ENCODE data around the gene EBF4. TPM values are rescaled to one million over a fixed set of nuclear protein-coding genes. Genes with fewer than 3 reads are reported as not detected.

EBF4 gene
- total RNA-seq, 1 experiment from 2014 or later = 2.7 TPM

DNA sequence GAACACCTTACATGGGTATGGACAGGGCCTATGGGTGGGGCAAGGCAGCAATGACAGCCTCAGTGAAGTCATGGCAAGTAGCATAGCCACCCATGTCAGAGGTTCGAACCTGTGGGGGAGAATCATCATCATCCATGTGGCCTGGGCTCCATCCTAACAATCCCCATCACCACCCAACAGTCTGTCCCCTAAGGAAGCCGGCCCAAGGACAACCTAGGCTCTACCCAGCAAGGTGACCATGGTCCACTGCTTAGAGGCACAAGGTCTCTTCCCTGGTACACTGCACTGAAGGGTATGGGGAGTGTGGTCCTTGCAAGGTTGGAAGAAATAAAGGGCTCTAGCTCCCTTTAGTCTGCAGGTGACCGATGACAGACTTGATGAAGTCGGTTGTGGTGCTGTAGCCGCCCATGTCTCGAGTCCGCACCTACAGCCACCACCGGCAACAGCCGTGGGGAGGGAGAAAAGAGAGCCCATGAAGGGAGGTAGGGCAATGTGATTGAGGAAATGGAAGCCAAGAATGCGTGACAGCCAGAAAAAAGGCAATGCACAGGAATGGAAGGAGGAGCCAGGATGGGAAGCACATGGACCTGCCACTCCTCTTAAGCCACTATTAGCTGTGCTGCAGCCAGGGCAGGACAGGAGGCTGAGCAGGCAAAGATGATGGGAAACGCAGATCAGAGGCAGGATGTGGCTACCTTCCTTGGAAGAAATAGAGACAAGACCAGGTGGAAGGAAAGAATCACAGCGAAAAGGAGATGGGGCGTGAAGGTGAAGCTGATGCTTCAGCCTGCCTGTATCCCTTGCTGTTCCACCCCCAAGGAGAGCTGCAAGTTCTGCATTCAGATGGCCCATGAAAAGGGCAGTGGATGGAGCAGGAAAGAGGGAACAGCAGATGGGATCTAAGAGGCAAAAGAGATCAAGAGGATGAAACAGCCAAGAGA, 33.9 kb upstream of the EBF4 start (continued):
- TF ChIP-seq, protein P1, sequence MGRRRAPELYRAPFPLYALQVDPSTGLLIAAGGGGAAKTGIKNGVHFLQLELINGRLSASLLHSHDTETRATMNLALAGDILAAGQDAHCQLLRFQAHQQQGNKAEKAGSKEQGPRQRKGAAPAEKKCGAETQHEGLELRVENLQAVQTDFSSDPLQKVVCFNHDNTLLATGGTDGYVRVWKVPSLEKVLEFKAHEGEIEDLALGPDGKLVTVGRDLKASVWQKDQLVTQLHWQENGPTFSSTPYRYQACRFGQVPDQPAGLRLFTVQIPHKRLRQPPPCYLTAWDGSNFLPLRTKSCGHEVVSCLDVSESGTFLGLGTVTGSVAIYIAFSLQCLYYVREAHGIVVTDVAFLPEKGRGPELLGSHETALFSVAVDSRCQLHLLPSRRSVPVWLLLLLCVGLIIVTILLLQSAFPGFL (CRISPR knock-in tag; IDR thresholded peaks at IDR 0.05; ENCODE audit: borderline replicate concordance) = no peak
- TF ChIP-seq, protein P2, sequence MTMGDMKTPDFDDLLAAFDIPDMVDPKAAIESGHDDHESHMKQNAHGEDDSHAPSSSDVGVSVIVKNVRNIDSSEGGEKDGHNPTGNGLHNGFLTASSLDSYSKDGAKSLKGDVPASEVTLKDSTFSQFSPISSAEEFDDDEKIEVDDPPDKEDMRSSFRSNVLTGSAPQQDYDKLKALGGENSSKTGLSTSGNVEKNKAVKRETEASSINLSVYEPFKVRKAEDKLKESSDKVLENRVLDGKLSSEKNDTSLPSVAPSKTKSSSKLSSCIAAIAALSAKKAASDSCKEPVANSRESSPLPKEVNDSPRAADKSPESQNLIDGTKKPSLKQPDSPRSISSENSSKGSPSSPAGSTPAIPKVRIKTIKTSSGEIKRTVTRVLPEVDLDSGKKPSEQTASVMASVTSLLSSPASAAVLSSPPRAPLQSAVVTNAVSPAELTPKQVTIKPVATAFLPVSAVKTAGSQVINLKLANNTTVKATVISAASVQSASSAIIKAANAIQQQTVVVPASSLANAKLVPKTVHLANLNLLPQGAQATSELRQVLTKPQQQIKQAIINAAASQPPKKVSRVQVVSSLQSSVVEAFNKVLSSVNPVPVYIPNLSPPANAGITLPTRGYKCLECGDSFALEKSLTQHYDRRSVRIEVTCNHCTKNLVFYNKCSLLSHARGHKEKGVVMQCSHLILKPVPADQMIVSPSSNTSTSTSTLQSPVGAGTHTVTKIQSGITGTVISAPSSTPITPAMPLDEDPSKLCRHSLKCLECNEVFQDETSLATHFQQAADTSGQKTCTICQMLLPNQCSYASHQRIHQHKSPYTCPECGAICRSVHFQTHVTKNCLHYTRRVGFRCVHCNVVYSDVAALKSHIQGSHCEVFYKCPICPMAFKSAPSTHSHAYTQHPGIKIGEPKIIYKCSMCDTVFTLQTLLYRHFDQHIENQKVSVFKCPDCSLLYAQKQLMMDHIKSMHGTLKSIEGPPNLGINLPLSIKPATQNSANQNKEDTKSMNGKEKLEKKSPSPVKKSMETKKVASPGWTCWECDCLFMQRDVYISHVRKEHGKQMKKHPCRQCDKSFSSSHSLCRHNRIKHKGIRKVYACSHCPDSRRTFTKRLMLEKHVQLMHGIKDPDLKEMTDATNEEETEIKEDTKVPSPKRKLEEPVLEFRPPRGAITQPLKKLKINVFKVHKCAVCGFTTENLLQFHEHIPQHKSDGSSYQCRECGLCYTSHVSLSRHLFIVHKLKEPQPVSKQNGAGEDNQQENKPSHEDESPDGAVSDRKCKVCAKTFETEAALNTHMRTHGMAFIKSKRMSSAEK (CRISPR knock-in tag; IDR thresholded peaks at IDR 0.05; ENCODE audit: borderline replicate concordance) = peak; percentile 91
- TF ChIP-seq NR1H2 (CRISPR knock-in tag; IDR thresholded peaks at IDR 0.05) (no peak), MXD4 (CRISPR knock-in tag; IDR thresholded peaks at IDR 0.05; ENCODE audit: borderline replicate concordance) (no peak), ZNF416 (CRISPR knock-in tag; IDR thresholded peaks at IDR 0.05) (peak; percentile 64), ELF4 (CRISPR knock-in tag; IDR thresholded peaks at IDR 0.05; ENCODE audit: low read depth) (no peak), TCF7 (CRISPR knock-in tag; IDR thresholded peaks at IDR 0.05; ENCODE audit: low read depth) (no peak), ZNF423 (CRISPR knock-in tag; IDR thresholded peaks at IDR 0.05) (no peak), ZNF232 (CRISPR knock-in tag; IDR thresholded peaks at IDR 0.05) (0 out of 2 replicates have a peak, but pooled peaks have one; percentile 29), NFYB (CRISPR knock-in tag; conservative IDR thresholded peaks at IDR 0.05; ENCODE audit: low read depth) (no peak)
- TF ChIP-seq, protein P3, sequence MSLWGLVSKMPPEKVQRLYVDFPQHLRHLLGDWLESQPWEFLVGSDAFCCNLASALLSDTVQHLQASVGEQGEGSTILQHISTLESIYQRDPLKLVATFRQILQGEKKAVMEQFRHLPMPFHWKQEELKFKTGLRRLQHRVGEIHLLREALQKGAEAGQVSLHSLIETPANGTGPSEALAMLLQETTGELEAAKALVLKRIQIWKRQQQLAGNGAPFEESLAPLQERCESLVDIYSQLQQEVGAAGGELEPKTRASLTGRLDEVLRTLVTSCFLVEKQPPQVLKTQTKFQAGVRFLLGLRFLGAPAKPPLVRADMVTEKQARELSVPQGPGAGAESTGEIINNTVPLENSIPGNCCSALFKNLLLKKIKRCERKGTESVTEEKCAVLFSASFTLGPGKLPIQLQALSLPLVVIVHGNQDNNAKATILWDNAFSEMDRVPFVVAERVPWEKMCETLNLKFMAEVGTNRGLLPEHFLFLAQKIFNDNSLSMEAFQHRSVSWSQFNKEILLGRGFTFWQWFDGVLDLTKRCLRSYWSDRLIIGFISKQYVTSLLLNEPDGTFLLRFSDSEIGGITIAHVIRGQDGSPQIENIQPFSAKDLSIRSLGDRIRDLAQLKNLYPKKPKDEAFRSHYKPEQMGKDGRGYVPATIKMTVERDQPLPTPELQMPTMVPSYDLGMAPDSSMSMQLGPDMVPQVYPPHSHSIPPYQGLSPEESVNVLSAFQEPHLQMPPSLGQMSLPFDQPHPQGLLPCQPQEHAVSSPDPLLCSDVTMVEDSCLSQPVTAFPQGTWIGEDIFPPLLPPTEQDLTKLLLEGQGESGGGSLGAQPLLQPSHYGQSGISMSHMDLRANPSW (CRISPR knock-in tag; conservative IDR thresholded peaks at IDR 0.05; ENCODE audit: low read depth) = no peak
- TF ChIP-seq, protein P4, sequence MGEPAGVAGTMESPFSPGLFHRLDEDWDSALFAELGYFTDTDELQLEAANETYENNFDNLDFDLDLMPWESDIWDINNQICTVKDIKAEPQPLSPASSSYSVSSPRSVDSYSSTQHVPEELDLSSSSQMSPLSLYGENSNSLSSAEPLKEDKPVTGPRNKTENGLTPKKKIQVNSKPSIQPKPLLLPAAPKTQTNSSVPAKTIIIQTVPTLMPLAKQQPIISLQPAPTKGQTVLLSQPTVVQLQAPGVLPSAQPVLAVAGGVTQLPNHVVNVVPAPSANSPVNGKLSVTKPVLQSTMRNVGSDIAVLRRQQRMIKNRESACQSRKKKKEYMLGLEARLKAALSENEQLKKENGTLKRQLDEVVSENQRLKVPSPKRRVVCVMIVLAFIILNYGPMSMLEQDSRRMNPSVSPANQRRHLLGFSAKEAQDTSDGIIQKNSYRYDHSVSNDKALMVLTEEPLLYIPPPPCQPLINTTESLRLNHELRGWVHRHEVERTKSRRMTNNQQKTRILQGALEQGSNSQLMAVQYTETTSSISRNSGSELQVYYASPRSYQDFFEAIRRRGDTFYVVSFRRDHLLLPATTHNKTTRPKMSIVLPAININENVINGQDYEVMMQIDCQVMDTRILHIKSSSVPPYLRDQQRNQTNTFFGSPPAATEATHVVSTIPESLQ (CRISPR knock-in tag; IDR thresholded peaks at IDR 0.05) = no peak
- TF ChIP-seq, protein P5, sequence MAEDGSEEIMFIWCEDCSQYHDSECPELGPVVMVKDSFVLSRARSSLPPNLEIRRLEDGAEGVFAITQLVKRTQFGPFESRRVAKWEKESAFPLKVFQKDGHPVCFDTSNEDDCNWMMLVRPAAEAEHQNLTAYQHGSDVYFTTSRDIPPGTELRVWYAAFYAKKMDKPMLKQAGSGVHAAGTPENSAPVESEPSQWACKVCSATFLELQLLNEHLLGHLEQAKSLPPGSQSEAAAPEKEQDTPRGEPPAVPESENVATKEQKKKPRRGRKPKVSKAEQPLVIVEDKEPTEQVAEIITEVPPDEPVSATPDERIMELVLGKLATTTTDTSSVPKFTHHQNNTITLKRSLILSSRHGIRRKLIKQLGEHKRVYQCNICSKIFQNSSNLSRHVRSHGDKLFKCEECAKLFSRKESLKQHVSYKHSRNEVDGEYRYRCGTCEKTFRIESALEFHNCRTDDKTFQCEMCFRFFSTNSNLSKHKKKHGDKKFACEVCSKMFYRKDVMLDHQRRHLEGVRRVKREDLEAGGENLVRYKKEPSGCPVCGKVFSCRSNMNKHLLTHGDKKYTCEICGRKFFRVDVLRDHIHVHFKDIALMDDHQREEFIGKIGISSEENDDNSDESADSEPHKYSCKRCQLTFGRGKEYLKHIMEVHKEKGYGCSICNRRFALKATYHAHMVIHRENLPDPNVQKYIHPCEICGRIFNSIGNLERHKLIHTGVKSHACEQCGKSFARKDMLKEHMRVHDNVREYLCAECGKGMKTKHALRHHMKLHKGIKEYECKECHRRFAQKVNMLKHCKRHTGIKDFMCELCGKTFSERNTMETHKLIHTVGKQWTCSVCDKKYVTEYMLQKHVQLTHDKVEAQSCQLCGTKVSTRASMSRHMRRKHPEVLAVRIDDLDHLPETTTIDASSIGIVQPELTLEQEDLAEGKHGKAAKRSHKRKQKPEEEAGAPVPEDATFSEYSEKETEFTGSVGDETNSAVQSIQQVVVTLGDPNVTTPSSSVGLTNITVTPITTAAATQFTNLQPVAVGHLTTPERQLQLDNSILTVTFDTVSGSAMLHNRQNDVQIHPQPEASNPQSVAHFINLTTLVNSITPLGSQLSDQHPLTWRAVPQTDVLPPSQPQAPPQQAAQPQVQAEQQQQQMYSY (CRISPR knock-in tag; IDR thresholded peaks at IDR 0.05) = no peak
- TF ChIP-seq, protein P6, sequence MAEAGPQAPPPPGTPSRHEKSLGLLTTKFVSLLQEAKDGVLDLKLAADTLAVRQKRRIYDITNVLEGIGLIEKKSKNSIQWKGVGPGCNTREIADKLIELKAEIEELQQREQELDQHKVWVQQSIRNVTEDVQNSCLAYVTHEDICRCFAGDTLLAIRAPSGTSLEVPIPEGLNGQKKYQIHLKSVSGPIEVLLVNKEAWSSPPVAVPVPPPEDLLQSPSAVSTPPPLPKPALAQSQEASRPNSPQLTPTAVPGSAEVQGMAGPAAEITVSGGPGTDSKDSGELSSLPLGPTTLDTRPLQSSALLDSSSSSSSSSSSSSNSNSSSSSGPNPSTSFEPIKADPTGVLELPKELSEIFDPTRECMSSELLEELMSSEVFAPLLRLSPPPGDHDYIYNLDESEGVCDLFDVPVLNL (CRISPR knock-in tag; IDR thresholded peaks at IDR 0.05; ENCODE audit: borderline replicate concordance, low read depth) = no peak
- TF ChIP-seq, protein P7, sequence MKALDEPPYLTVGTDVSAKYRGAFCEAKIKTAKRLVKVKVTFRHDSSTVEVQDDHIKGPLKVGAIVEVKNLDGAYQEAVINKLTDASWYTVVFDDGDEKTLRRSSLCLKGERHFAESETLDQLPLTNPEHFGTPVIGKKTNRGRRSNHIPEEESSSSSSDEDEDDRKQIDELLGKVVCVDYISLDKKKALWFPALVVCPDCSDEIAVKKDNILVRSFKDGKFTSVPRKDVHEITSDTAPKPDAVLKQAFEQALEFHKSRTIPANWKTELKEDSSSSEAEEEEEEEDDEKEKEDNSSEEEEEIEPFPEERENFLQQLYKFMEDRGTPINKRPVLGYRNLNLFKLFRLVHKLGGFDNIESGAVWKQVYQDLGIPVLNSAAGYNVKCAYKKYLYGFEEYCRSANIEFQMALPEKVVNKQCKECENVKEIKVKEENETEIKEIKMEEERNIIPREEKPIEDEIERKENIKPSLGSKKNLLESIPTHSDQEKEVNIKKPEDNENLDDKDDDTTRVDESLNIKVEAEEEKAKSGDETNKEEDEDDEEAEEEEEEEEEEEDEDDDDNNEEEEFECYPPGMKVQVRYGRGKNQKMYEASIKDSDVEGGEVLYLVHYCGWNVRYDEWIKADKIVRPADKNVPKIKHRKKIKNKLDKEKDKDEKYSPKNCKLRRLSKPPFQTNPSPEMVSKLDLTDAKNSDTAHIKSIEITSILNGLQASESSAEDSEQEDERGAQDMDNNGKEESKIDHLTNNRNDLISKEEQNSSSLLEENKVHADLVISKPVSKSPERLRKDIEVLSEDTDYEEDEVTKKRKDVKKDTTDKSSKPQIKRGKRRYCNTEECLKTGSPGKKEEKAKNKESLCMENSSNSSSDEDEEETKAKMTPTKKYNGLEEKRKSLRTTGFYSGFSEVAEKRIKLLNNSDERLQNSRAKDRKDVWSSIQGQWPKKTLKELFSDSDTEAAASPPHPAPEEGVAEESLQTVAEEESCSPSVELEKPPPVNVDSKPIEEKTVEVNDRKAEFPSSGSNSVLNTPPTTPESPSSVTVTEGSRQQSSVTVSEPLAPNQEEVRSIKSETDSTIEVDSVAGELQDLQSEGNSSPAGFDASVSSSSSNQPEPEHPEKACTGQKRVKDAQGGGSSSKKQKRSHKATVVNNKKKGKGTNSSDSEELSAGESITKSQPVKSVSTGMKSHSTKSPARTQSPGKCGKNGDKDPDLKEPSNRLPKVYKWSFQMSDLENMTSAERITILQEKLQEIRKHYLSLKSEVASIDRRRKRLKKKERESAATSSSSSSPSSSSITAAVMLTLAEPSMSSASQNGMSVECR (CRISPR knock-in tag; IDR thresholded peaks at IDR 0.05; ENCODE audit: borderline replicate concordance) = no peak
